Measurements from ENCODE around the gene FZD7.

FZD7 gene

GRCh38 chr2:202014318-202014717 lies 19.3 kb upstream of the FZD7 start:
- no peak for DNase-seq (ENCODE audit: low spot score)

GRCh38 chr2:202014759-202015211 lies 18.9 kb upstream of the FZD7 start:
- no peak for DNase-seq (ENCODE audit: low spot score)

GRCh38 chr2:202015471-202015870 lies 18.2 kb upstream of the FZD7 start:
- DNase-seq (ENCODE audit: low spot score): no peak

- no peak for DNase-seq (ENCODE audit: low spot score)
Observed at GRCh38 chr2:202016579-202017227, 17.0 kb upstream of the FZD7 start.

GRCh38 chr2:202017940-202018339 lies 15.7 kb upstream of the FZD7 start:
- DNase-seq (ENCODE audit: low spot score): no peak

GRCh38 chr2:202018950-202019349 lies 14.7 kb upstream of the FZD7 start:
- DNase-seq (ENCODE audit: low spot score): no peak

GRCh38 chr2:202019689-202020450 lies 13.8 kb upstream of the FZD7 start:
- no peak for DNase-seq (ENCODE audit: low spot score)

- no peak for DNase-seq (ENCODE audit: low spot score)
Observed at GRCh38 chr2:202022755-202023154, 10.9 kb upstream of the FZD7 start.

- no peak for DNase-seq (ENCODE audit: low spot score)
Observed at GRCh38 chr2:202023198-202023903, 10.3 kb upstream of the FZD7 start.

GRCh38 chr2:202023904-202024266 lies 9.8 kb upstream of the FZD7 start:
- no peak for DNase-seq (ENCODE audit: low spot score)

GRCh38 chr2:202024871-202025270 lies 8.8 kb upstream of the FZD7 start:
- DNase-seq (ENCODE audit: low spot score): no peak

GRCh38 chr2:202025816-202026215 lies 7.8 kb upstream of the FZD7 start:
- DNase-seq (ENCODE audit: low spot score): no peak

- no peak for DNase-seq (ENCODE audit: low spot score)
Observed at GRCh38 chr2:202026507-202026906, 7.1 kb upstream of the FZD7 start.

- DNase-seq (ENCODE audit: low spot score): no peak
Observed at GRCh38 chr2:202030691-202031090, 3.0 kb upstream of the FZD7 start.

- DNase-seq (ENCODE audit: low spot score): no peak
Observed at GRCh38 chr2:202031246-202031951, 2.3 kb upstream of the FZD7 start.

- DNase-seq (ENCODE audit: low spot score): peak; percentile 28
Observed at GRCh38 chr2:202032846-202033316, 774 bp upstream of the FZD7 start.

- DNase-seq (ENCODE audit: low spot score): peak; percentile 9
Observed at GRCh38 chr2:202034249-202035088, 814 bp downstream of the FZD7 start.

GRCh38 chr2:202035089-202035940 lies 1.7 kb downstream of the FZD7 start:
- DNase-seq (ENCODE audit: low spot score): no peak

- DNase-seq (ENCODE audit: low spot score): no peak
Observed at GRCh38 chr2:202035941-202036372, 2.3 kb downstream of the FZD7 start.

GRCh38 chr2:202036601-202037037 lies 3.0 kb downstream of the FZD7 start:
- no peak for DNase-seq (ENCODE audit: low spot score)
